DMS79 (cell line): ENCODE measurements around the gene CSTPP1.
"Not testable (repeated sequence)": the region's sequence is repeated elsewhere in the genome, so short reads cannot be mapped to it uniquely, and the experiment has no call there.

Experiments
- DNase-seq: peaks from one replicate; lab custom pipeline; 2025; lab: John Stamatoyannopoulos, UW

Gene CSTPP1

DNA sequence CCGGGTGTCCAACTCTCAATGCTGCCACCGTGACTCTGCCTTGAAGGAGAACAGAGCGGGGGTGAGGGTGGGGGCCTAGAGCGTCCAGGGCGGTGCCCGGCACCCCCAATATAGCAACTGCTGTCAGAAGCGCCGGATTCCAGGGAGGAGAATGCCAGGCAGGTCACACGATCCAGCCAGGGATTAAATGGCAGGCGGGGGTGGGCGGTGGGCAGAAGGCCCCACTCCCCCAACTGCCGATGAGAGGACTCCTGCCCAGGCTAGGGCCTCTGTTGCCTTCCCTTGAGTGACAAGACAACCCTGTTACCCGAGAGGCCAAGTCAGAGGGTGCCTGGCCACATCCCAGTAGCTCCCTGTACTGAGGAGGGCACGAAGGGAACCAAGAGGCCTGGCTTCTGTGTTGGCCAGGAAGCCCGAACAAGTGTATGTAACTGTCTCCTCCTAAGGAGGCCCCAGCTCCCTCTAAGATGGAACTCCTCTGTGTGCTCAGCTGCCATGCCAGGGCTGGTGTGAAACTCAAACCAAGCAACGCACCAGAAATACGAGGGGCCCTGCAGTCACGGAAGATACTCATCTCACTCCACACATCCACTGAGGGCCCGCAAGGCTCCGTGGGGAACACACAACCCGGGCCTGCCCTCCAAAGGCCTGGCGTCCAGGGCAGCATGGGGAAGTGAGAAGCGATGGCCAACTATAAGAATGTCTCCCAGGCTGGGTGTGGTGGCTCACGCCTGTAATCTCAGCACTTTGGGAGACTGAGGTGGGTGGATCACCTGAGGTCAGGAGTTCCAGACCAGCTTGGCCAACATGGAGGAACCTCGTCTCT lies 246.7 kb downstream of the CSTPP1 start:
- no peak for DNase-seq

DNA sequence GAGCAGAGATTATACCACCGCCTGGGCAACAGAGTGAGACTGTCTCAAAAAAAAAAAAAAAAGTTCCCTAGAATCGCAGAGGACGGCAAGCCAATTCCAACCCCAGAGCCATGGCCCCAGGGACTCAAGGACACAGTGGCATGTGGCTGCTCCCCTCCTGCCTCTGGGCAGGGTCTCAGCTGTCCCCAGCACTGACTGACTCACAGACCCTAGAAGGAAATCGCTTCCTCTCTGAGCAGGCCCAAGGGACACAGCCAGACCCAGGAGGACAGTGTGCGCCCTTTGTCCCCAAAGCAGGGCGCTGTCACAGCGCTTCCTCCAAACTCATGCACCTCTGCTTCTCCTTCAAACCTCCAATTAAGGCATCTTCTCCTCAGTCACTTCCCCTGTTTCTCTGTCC lies 247.4 kb downstream of the CSTPP1 start:
- no peak for DNase-seq

DNA sequence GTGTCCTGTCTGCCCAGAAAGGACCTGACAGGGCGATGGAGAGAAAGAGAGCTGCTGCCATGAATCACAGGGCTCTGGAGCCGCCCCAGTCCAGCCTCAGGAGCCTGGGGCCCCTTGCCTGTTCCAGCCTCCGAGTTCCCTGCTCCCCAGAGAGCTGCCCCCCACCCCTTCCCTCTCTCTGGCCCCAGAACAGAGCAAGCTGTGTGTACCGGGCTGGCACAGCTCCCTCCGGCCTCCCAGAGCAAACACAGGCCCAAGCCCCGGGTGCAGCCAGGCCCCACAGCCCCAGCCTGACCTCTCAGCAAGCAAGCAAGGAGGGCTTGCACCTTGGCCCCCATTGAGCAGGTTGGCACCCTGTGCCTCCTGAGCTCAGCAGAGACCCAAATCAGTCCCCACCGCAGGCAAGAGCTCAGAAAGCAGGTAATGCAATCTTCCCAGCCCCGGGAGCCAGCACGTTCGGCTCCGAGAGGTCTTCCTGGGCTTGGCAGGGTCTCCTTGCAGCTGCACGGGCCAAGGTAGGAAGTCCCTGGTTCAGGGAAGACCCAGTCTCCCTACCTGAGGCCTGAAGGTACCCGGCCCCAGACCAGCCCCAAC lies 248.2 kb downstream of the CSTPP1 start:
- no peak for DNase-seq

DNA sequence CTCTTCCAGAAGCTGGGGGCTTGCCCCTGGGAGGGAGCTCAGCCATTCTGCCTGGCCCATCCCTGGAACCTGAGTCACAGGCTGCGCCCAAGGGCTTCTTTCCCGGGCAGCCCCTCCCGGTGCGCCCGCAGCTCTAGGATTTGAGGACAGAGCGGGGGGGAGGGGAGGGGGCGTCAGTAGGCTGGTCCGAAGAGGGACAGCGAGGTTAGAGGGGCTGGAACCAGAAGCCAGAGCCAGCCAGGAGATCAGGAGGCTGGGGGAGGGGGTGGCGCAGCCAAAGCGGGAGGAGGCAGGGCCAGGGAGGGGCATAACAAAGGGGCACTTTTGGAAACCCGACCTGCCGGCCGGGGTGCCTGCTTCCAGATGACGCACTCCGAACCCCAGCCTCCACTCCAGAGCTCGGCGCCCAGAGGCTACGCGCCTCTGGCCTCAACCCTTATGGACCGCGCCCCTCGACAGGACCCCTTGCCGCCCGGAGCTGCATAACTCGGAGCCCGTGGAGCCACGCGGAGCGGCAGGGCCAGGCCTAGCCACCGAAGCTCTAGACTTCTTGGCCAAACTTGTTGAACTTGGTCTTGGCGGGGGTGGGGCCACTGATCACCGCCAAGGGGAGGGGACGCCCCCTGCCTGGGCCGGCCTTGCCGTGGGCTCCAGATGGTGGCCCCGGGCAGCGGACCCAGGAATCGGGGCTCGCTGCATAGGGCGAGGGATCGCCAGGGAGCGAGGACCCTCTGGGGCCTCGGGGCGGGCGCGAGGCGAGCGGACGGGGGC lies 248.9 kb downstream of the CSTPP1 start:
- DNase-seq = peak; percentile 34

DNA sequence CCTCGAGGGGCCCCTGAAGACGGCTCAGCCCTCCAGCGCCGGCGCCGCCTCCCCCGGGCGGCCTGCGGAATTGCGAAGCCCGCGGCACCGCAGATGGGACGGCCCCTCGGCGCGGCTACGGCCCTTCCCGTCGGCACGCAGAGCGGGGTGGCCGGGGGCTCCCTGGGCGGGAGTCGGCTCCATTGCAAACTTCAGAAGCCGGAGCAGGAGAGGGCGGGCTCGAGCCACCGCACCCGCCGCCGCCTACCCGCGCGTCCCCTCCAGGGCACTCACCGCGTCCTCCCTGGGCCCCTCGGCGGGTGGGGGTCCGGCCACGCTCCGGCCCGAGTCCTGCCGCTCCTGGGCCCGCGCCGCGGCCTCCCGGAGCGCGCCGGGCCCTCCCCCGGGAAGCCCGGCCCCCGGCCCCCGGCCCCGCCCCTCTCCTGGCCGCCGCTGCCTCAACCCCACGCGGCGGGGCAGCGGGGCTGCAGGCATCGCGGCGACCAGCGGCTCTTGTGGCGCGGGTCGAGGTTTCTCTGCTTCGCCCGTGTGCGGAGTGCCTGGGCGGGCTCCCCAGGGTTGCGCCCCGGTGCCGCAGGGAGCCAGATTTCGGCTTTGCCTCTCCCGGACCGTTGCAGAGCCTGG lies 249.6 kb downstream of the CSTPP1 start, which contains the start of gene PACSIN3:
TSS of gene PACSIN3 (minus strand) at position 359 of the 624 bp plus-strand sequence. CDS start 3,707 bp downstream, outside the sequence.
- DNase-seq = no peak

DNA sequence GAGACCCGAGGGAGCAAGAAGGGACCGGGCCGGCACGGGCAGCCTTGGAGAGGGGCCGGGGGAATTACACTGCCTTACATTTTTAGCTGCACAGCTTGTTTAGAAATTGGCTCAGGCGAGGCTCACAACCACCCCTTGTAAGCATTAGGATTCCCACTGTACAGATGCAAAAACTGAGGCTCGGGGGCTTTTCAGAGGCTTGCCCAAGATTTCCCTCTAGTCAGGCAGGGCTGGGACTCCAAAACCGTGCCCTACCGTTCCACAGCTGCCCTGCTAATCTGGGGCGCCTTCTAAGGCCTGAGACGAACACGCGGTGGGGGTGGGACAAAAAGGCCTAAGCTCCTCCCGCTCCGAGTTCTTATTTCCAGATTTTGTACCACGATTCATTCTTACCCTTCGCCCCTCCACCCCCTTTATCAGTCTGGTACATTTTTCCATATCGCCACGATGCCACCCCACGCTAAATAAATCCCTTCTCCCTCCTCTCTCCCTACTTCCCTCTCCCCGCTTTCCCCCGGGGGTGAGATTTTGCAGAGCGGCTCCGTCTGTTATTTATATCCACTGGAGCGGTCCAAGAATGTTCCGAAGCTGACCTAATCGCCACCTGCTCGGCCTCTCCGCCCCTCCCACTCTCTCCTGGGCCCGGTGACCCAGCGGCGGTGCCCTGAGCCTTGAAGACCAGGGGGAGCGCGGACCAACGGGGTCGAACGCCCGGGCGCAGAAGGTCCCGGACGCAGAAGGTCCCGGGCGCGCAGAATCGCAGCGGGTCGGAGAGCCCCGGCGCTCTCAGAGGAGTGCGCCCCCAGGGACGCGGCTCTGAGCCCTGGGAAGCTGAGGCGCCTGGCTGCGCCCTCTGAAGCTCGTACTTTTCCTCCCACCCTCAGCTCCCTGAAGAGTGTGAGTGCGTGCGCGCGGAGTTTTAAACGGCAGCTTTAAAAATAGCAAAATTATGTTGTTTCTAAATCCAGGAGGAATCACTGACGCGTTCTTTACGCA lies 250.4 kb downstream of the CSTPP1 start:
- DNase-seq = no peak

DNA sequence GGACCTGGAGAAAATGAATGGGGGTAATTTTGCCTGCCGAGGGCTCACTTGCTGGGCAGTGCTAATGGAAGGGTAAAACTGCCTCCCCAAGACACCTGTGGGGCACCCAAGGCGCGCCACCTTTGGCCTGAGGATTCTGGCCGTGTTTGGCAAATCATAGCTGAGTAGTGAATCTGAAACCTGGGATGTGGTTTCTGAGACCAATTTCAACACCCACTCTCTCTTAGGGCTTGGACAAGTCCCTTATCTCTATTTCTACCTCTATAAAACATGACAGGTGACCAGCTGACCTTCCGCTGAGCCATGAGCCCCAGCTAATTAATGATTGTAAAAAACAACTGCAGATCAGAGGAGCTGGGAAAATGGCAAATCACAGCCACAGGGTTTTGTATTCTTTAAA lies 251.2 kb downstream of the CSTPP1 start:
- no peak for DNase-seq

DNA sequence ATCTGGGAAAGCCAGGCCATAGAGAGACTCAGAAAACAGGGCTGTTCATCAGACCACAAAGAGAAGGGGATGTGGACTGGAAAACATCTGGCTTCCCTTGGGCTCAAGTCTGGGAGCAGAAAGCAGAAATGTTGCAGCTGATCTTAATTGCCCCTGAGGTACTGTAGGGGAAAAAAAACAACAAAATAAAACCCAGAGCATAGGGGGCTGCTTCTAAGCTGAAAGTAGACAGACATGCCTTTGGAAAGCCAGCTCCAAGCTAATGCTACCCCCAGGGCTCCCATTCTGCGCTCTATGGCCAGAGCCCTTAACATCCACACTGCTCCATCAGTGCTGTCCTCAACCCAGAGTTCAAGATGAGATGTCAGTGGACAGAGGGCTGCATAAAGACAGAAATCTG lies 251.7 kb downstream of the CSTPP1 start:
- DNase-seq = no peak

DNA sequence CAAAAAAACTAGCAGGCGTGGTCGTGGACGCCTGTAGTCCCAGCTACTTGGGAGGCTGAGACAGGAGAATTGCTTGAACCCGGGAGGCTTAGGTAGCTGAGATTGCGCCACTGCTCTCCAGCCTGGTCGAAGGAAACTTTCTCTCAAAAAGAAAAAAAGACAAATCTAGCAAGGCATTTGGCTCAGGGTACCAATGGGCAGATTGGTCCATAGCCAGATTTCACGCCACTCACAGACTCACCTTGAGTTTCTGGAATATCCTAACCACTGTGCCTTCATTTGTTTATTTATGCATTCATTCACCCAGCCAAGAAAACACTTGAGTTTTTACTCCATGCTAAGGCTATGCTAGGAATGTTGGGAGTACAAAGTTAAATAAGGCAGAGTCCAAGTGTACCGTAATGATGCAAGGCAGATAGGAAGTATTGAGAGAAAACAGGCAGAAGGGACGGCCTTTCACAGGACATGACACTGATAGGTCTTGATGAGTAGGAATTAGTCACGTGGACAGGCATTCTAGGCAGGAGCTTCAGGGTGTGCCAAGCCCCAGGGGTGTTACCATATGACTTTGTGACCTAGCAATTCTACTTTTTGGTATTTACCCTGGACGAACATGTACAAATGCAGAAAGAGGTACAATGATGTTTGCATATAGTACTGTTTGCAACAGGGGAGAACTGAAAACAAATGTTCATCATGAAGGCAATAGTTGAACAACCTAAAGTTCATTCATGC lies 252.7 kb downstream of the CSTPP1 start:
- no peak for DNase-seq

DNA sequence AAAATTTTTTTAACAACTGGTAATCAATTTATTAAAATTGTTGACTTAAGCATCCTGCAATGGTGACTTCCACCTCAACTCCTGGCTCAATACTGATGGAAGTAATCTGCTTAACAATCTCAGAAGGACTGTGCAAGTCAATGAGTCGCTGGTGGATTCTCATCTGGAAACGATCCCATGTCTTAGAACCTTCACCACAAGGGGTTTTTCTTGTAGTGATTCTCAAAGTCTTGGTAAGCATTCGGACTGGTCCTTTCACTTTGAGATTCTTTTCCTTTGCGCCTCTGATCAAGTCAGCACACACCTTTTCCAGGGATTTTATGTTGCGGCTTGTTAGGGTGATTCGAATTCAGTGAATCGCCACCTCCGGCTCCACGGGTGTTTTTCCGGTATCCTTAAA lies 254.6 kb downstream of the CSTPP1 start:
- DNase-seq = not testable (repeated sequence)

DNA sequence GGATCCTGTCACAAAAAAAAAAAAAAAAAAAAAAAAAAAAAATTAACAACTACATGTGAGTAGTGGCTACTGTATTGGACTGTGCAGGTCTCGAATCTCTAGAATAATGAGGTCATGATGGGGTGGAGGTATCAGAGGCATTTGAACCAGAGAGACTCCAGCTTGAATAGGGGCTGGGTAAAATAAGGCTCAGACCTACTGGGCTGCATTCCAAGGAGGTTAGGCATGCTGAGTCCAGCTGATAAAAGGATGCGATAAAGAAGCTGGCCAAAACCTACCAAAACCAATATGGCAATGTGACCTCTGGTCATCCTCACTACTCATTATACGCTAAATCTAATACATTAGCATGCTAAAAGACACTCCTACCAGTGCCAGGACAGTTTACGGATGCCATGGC lies 255.6 kb downstream of the CSTPP1 start:
- no peak for DNase-seq

DNA sequence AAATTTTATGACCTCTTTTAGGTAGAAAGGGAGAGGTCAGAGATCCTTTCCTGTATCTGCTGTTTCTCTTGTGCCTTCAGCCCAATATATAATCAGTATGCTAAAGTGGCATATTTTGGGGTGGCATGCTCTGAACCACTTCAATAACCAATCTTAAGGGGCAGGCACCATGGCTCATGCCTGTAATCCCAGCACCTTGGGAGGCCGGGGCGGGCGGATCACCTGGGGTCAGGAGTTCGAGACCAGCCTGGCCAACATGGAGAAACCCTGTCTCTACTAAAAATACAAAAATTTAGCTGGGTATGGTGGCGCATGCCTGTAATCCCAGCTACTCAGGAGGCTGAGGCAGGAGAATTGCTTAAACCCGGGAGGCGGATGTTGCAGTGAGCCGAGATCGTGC lies 261.6 kb downstream of the CSTPP1 start:
- not testable (repeated sequence) for DNase-seq

DNA sequence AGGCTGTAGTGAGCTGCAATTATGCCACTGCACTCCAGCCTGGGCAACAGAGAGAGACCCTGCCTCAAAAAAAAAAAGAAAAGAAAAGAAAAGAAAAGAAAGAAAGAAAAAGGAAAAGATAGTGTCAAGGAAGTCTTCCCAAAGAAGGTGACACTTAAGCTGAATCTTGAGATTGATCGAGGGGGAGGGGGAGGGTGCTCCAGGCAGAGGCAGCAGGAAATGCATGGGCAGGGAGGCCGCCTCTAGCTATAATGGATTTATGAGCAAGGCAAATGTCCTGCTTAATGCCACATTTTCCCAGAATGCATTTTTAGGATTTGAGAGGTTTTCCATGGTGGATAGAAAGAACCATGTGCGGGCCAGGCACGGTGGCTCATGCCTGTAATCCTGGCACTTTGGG lies 264.5 kb downstream of the CSTPP1 start:
- no peak for DNase-seq

DNA sequence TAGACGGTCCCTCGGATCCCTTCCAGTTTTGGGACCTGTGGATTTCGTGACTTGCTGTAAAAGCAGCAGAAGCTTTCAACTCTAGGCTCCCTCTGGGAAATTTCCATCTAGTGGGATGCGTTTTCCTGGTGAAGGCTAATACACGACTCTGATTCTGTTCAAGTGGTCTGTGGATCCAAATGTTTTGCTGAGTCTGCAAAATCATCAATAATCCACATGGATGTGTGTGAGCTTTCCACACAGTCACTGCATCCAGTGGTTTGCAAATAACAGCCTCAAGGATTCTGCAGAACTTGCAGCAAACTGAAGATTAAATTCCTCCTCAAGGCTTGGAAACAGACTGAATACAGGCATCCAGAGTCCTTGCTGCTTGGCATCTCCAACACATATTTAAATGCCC lies 266.0 kb downstream of the CSTPP1 start:
- DNase-seq = no peak

DNA sequence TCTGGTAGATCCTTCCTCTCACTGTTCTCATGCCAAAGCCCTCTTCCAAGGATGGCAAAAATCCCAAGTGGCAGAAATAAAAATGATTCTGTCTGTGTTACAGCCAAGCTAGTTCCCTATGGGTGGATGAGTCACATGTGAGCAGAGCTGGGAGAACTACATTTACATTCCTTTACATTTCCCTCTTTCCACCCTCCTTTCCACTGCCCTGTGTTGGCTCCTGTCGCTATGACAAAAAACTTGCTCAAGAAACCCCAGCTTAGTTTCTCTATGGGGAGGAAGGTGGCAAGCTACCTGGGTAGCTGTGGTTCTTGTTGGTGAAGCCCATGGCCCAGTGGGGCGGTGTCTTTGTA lies 268.1 kb downstream of the CSTPP1 start:
- no peak for DNase-seq

DNA sequence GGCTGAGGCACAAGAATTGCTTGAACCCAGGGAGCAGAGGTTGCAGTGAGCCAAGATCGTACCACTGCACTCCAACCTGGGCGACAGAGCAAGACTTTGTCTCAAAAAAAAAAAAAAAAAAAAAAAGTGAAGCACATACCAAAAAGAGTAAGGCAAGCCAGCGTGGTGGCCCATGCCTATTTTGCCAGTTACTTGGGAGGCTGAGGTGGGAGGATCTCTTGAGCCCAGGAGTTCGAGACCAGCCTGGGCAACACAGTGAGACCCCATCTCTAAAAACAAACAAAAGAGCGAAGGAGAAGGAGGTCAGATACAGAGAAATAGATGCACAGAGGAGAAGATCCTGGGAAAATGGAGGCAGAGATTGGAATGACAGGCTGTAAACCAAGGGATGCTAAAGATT lies 270.0 kb downstream of the CSTPP1 start:
- DNase-seq = not testable (repeated sequence)

DNA sequence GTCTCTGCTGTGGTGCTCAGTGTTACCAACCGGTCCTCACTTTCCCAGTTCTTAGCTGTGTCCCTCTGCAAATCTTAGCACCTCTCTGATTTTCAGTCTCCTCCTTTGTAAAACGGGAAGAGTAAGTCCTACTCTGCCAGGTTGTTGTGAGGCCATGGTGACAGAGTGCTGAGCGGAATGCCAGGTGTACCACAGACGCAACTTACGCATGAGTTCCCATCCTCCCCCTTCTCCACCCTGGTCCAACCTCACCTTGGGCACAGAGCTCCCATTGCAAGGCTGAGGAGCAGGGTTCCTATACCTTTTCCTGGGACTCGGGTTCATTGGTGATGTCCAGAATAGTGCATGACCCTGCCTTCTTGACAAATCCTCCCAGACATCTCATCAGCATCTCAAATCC lies 270.9 kb downstream of the CSTPP1 start:
- no peak for DNase-seq

DNA sequence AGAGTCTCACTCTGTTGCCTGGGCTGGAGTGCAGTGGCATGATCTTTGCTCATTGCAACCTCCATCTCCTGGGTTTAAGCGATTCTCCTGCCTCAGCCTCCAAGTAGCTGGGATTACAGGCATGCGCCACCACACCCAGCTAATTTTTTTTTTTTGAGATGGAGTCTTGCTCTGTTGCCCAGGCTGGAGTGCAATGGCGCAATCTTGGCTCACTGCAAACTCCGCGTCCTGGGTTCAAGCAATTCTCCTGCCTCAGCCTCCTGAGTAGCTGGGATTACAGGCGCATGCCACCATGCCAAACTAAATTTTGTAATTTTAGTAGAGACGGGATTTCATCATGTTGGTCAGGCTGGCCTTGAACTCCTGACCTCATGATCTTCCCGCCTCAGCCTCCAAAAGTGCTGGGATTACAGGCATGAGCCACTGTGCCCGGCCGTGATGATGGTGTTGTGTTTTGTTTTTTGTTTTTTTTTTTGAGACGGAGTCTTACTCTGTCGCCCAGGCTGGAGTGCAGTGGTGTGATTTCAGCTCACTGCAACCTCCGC lies 271.5 kb downstream of the CSTPP1 start:
- DNase-seq = not testable (repeated sequence)

DNA sequence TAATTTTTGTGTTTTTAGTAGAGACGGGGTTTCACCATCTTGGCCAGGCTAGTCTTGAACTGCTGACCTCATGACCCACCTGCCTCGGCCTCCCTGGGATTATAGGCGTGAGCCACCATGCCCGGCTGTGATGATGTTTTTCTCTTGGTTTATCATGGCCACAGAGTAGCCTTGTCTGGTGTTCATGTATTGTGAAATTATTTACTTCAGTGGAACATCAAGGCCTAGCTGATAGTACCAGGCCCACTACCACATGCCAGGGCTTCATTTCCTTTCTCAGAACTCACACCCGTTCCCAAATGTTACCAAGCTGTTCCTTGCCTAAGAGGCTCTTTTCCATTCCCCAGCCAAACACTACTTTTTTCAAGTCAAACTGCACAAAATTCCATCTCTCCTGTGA lies 272.1 kb downstream of the CSTPP1 start:
- no peak for DNase-seq
